ENCODE measurements around the gene PCYOX1L.

DNA sequence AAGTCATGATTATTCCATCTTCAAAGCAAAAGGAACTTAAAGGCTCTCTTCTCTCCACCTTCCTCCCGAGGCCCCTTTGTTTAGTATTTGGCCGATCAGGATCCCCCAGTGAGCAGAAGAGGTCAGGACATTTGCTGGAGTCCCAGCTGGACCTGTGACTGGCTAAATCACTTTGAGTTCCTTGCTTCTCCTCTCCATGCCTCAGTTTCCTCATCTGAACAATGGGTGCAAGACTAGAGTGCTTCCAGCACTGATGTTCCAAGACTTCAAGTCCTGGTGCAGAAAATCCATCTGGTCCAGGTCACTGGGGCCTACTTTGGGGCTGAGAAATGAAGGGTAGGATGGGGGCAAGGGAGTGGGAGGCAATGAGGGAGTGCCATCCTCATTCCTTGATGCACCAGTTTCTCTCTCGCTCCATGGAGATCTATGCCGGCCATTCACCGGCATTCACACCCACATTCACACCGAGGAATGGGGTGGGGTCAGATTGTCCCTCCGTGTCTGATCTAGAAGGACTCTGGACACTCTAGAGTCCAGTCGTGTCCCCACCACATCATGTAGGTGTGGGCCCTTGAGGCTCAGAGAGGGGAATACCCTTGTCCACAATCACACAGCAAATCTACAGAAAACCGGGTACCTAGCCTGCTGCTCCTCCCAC is 60.0 kb downstream of the PCYOX1L start:
- TF ChIP-seq, protein P1, sequence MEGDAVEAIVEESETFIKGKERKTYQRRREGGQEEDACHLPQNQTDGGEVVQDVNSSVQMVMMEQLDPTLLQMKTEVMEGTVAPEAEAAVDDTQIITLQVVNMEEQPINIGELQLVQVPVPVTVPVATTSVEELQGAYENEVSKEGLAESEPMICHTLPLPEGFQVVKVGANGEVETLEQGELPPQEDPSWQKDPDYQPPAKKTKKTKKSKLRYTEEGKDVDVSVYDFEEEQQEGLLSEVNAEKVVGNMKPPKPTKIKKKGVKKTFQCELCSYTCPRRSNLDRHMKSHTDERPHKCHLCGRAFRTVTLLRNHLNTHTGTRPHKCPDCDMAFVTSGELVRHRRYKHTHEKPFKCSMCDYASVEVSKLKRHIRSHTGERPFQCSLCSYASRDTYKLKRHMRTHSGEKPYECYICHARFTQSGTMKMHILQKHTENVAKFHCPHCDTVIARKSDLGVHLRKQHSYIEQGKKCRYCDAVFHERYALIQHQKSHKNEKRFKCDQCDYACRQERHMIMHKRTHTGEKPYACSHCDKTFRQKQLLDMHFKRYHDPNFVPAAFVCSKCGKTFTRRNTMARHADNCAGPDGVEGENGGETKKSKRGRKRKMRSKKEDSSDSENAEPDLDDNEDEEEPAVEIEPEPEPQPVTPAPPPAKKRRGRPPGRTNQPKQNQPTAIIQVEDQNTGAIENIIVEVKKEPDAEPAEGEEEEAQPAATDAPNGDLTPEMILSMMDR (IDR thresholded peaks at IDR 0.05), result no peak
- TF ChIP-seq, protein P2, sequence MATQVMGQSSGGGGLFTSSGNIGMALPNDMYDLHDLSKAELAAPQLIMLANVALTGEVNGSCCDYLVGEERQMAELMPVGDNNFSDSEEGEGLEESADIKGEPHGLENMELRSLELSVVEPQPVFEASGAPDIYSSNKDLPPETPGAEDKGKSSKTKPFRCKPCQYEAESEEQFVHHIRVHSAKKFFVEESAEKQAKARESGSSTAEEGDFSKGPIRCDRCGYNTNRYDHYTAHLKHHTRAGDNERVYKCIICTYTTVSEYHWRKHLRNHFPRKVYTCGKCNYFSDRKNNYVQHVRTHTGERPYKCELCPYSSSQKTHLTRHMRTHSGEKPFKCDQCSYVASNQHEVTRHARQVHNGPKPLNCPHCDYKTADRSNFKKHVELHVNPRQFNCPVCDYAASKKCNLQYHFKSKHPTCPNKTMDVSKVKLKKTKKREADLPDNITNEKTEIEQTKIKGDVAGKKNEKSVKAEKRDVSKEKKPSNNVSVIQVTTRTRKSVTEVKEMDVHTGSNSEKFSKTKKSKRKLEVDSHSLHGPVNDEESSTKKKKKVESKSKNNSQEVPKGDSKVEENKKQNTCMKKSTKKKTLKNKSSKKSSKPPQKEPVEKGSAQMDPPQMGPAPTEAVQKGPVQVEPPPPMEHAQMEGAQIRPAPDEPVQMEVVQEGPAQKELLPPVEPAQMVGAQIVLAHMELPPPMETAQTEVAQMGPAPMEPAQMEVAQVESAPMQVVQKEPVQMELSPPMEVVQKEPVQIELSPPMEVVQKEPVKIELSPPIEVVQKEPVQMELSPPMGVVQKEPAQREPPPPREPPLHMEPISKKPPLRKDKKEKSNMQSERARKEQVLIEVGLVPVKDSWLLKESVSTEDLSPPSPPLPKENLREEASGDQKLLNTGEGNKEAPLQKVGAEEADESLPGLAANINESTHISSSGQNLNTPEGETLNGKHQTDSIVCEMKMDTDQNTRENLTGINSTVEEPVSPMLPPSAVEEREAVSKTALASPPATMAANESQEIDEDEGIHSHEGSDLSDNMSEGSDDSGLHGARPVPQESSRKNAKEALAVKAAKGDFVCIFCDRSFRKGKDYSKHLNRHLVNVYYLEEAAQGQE (IDR thresholded peaks at IDR 0.05; ENCODE audit: insufficient read depth in 1 of 2, low read depth in 2 of 2, low read length in 1 of 2), result no peak
